Panc1 (cell line): Measurements from ENCODE around the gene COL4A3. TPM values are rescaled to one million over a fixed set of nuclear protein-coding genes. Genes with fewer than 3 reads are reported as not detected.
A peak's percentile ranks its signal among the peaks of the same experiment; 100 is the strongest.

Source experiments
- ATAC-seq: fragments of 200-7000 bp; cut with Tn5 transposase; 2 replicates; pipeline ENCODE4 v1.9.1; 2020; ENCODE audit warnings: mild to moderate bottlenecking, moderate library complexity
- BruUV-seq: library from RNA; stranded (reverse); fragments of 400-500 nt; replicated peaks from 2 replicates; lab custom pipeline; 2021; lab: Mats Ljungman, UMichigan
- CTCF ChIA-PET: fragments of 300-600 bp; sonication (Branson Sonifier 250); formaldehyde crosslinking; loops from one replicate; lab custom pipeline; 2022; ENCODE audit warnings: antibody characterized with exemption; lab: Charles Lee
- POLR2A ChIA-PET: fragments of 300-600 bp; sonication (Branson Sonifier 250); formaldehyde crosslinking; loops from one replicate; lab custom pipeline; 2022; ENCODE audit warnings: antibody characterized with exemption; lab: Charles Lee
- DNase-seq: peaks from one replicate; pipeline ENCODE4 v3.0.0-alpha.2; 2010; ENCODE audit warnings: low read depth, low spot score
- H3K27ac ChIP-seq: 2 replicates; pipeline ENCODE4 v1.5.1; 2011; ENCODE audit warnings: mild to moderate bottlenecking, low read length, inconsistent platforms
- H3K27me3 ChIP-seq: fragments of 200-500 bp; sonication (Bioruptor generic); 2 replicates; pipeline ENCODE4 v1.6.0; 2014; ENCODE audit warnings: low read length, inconsistent platforms; ENCODE audit not compliant: control insufficient read depth, insufficient read depth
- H3K36me3 ChIP-seq: fragments of 200-500 bp; sonication (Bioruptor generic); 2 replicates; pipeline ENCODE4 v1.5.1; 2014; ENCODE audit warnings: inconsistent platforms, mild to moderate bottlenecking, low read length, moderate library complexity; ENCODE audit not compliant: control insufficient read depth, insufficient read depth
- H3K4me1 ChIP-seq: 2 replicates; pipeline ENCODE4 v1.5.1; 2011; ENCODE audit warnings: inconsistent platforms, mild to moderate bottlenecking, low read length, moderate library complexity; ENCODE audit not compliant: control insufficient read depth, insufficient read depth
- H3K4me3 ChIP-seq, 2 experiments: 2 replicates each; pipeline ENCODE4 v1.5.1; 2011 to 2012; ENCODE audit warnings: low read depth in 2 of 2, low read length in 2 of 2, mild to moderate bottlenecking in 2 of 2, inconsistent platforms in 1 of 2, moderate library complexity in 1 of 2
- H3K9me3 ChIP-seq: fragments of 200-500 bp; sonication (Bioruptor generic); 2 replicates; pipeline ENCODE4 v1.5.1; 2014; ENCODE audit warnings: low read depth, mild to moderate bottlenecking, inconsistent platforms, low read length, moderate library complexity; ENCODE audit not compliant: control insufficient read depth, insufficient read depth
- CTCF ChIP-seq: fragments of 450-650 bp; IDR thresholded peaks from 2 replicates; pipeline ENCODE4 v1.5.1; 2017; ENCODE audit warnings: mild to moderate bottlenecking
- POLR2AphosphoS5 ChIP-seq: IDR thresholded peaks from 2 replicates; pipeline ENCODE4 v1.6.1; 2012; ENCODE audit warnings: mild to moderate bottlenecking, low read depth, low read length, moderate library complexity
- REST ChIP-seq, 2 experiments: IDR thresholded peaks; 2 replicates each; pipeline ENCODE4 v1.6.1; 2011 to 2012; ENCODE audit warnings: low read depth in 2 of 2, control low read depth in 1 of 2, low read length in 1 of 2, mild to moderate bottlenecking in 1 of 2, moderate library complexity in 1 of 2; ENCODE audit not compliant: insufficient read depth in 1 of 2
- SIN3A ChIP-seq: IDR thresholded peaks from 2 replicates; pipeline ENCODE4 v1.6.1; 2012; ENCODE audit warnings: low read depth, mild to moderate bottlenecking, low read length, moderate library complexity, borderline replicate concordance; ENCODE audit not compliant: insufficient read depth
- TCF7L2 ChIP-seq: IDR thresholded peaks from 2 replicates; pipeline ENCODE4 v1.6.1; 2011; ENCODE audit warnings: mild to moderate bottlenecking, low read depth, low read length, inconsistent platforms
- in situ Hi-C: cut with HindIII; loops from 2 replicates; pipeline ENCODE4 v1.10.0; 2016; ENCODE audit warnings: low sequenced_read_pairs, low pct_unique_long_range_greater_than_20kb
- intact Hi-C: fragments of 100-400 bp; cut with micrococcal nuclease; formaldehyde crosslinking; loops from one replicate; pipeline ENCODE4 v1.10.0; 2022; ENCODE audit not compliant: unreplicated experiment
- total RNA-seq: library from RNA; stranded (reverse); gene quantifications from one replicate; pipeline ENCODE4 v1.2.1, GENCODE V29; 2021; ENCODE audit not compliant: unreplicated experiment

Gene COL4A3
- total RNA-seq, 1 experiment from 2014 or later: 0.18 TPM

GRCh38 chr2:227351639-227352038 is 187.2 kb downstream of the COL4A3 start:
- peaks cover 2% of the 10 kb centered on the region for H3K36me3 ChIP-seq
- no peak for TF ChIP-seq SIN3A
- TF ChIP-seq TCF7L2: no peak

GRCh38 chr2:227360351-227360750 is 195.9 kb downstream of the COL4A3 start:
- Histone ChIP-seq H3K36me3 (peaks cover 12% of the 10 kb centered on the region), H3K4me3 (no peak overlapping the region), H3K27me3 (no peaks in the 10 kb centered on the region), H3K27ac (no peak overlapping the region), H3K4me1 (no peaks in the 10 kb centered on the region), H3K9me3 (no peaks in the 10 kb centered on the region)
- TF ChIP-seq POLR2AphosphoS5 (no peak), CTCF (no peak), TCF7L2 (no peak), SIN3A (no peak), REST (IDR thresholded peaks at IDR 0.05; ENCODE audit: insufficient read depth in 1 of 2, low read depth in 2 of 2, low read length in 1 of 2) (no peak)
- BruUV-seq: no TSS peak
- ChIA-PET CTCF (no interaction called here), POLR2A (no interaction called here)
- DNase-seq (no peak), ATAC-seq (no peak)
- in situ Hi-C loops: no loop called here
- intact Hi-C loops: no loop called here

More at GRCh38 chr2:227351639-227352038, 187.2 kb downstream of the COL4A3 start:
- Histone ChIP-seq H3K9me3 (no peaks in the 10 kb centered on the region), H3K4me3 (no peak overlapping the region), H3K4me1 (no peaks in the 10 kb centered on the region), H3K27ac (no peak overlapping the region), H3K27me3 (no peaks in the 10 kb centered on the region)
- intact Hi-C loops: no loop called here
- DNase-seq (no peak), ATAC-seq (no peak)
- CTCF ChIA-PET: no interaction called here
- in situ Hi-C loops: no loop called here
- POLR2A ChIA-PET: no interaction called here
- BruUV-seq: no TSS peak

- ATAC-seq (no peak), DNase-seq (no peak)
- Histone ChIP-seq H3K4me1 (no peaks in the 10 kb centered on the region), H3K9me3 (no peaks in the 10 kb centered on the region), H3K36me3 (no peaks in the 10 kb centered on the region; the same call in 1 of the 2 replicates), H3K4me3 (no peak overlapping the region), H3K27ac (no peak overlapping the region), H3K27me3 (no peaks in the 10 kb centered on the region)
- CTCF ChIA-PET: no interaction called here
- in situ Hi-C loops: no loop called here
- POLR2A ChIA-PET: no interaction called here
- BruUV-seq: no TSS peak
- intact Hi-C loops: no loop called here
- no peak for TF ChIP-seq REST (IDR thresholded peaks at IDR 0.05; ENCODE audit: insufficient read depth in 1 of 2, low read depth in 2 of 2, low read length in 1 of 2)
- TF ChIP-seq CTCF: peak; percentile 40
These were observed 199.3 kb downstream of the COL4A3 start for GRCh38 chr2:227363756-227364155.
